Measurements from ENCODE around the gene ZNF326. TPM values are rescaled to one million over a fixed set of nuclear protein-coding genes. Genes with fewer than 3 reads are reported as not detected.
"Not testable (repeated sequence)": the region's sequence is repeated elsewhere in the genome, so short reads cannot be mapped to it uniquely, and the experiment has no call there.

The ZNF326 gene
- total RNA-seq, 1 donor from 2014 or later = 33.1 TPM

DNA sequence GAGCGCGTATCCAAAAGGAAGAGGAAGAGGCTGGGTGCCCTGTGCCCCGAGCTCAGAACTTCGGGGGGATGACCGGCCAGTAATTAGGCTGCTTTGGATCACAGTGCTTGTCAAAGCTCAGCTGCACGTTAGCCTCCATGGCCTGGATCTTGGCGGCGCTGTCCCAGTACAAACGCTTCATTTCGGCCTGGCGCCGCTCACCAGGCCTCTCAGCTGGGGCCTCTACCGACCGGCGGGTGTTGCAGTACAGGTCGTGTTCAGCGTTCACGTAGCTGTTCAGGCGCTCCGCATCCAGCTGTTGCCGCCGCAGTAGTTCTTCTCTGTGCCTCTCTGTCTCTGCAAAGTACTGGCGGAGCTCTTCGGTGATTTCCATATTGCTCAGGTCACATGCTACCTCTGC, 1.4 kb upstream of the ZNF326 start:
- H3K9me3 Mint-ChIP-seq = no peaks in the 10 kb centered on the region
- peaks cover 5% of the 10 kb centered on the region for H3K27me3 Mint-ChIP-seq (ENCODE audit: low read depth)
- intact Hi-C loops (cut with micrococcal nuclease) = loop anchor here (10.0 kb wide), 1 partner anchor 359 kb away; the partner anchor contains the start of gene LRRC8C
- no peak overlapping the region for H3K4me3 Mint-ChIP-seq (ENCODE audit: low read depth)
- H3K27ac Mint-ChIP-seq = no peak overlapping the region
- H3K36me3 Mint-ChIP-seq (ENCODE audit: low read depth) = peaks cover 19% of the 10 kb centered on the region
- DNase-seq (ENCODE audit: low spot score) = no peak
- H3K4me1 Mint-ChIP-seq (ENCODE audit: low read depth) = peaks cover 32% of the 10 kb centered on the region

DNA sequence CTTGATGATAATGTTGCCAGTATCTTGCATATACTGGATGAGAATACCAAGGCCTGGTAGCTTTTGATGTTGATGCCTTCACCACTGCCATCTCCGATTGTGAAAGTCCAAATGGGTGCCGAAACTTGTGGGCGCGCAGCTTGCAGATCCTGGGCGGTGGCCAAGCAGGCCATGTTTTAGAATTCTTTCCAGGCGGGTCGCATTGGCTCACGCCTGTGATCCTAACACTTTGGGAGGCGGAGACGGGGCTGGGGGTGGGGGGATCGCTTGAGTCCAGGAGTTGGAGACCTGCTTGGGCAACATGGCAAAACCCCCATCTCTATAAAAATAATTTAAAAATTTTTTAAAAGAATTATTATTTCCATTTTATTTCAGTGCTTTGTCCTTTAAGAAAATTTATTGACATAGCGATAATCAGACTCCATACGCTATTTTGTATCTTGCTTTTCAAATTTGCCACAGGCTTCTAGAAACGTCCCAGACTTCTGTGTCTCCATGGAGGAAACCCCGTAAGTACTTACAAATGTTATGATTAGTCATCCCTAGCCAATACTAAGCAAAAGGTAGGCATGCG, 592 bp upstream of the ZNF326 start:
- intact Hi-C loops (cut with micrococcal nuclease) = loop anchor here (2.0 to 10.0 kb wide), 4 partner anchors 152 to 360 kb away; partner anchors contain the start of genes LRRC8C and LRRC8D

GRCh38 chr1:89995598-89996449, 914 bp downstream of the ZNF326 start:
- intact Hi-C loops (cut with micrococcal nuclease) = loop anchor here (2.0 to 10.0 kb wide), 7 partner anchors 153 to 1104 kb away; partner anchors contain the start of genes GTF2B, LRRC8C and LRRC8D
- Mint-ChIP-seq H3K27me3 (ENCODE audit: low read depth) (peaks cover 5% of the 10 kb centered on the region), H3K4me1 (ENCODE audit: low read depth) (peaks cover 46% of the 10 kb centered on the region), H3K36me3 (ENCODE audit: low read depth) (peaks cover 40% of the 10 kb centered on the region), H3K9me3 (no peaks in the 10 kb centered on the region), H3K27ac (peak overlapping the region; percentile 98), H3K4me3 (ENCODE audit: low read depth) (peak overlapping the region; percentile 98)
- no peak for DNase-seq (ENCODE audit: low spot score)

More for the DNA sequence above, 592 bp upstream of the ZNF326 start:
- peak overlapping the region; percentile 98 for H3K4me3 Mint-ChIP-seq (ENCODE audit: low read depth)
- H3K4me1 Mint-ChIP-seq (ENCODE audit: low read depth) = peaks cover 35% of the 10 kb centered on the region
- no peak for DNase-seq (ENCODE audit: low spot score)
- no peaks in the 10 kb centered on the region for H3K9me3 Mint-ChIP-seq
- H3K27me3 Mint-ChIP-seq (ENCODE audit: low read depth) = peaks cover 5% of the 10 kb centered on the region
- H3K36me3 Mint-ChIP-seq (ENCODE audit: low read depth) = peaks cover 26% of the 10 kb centered on the region
- H3K27ac Mint-ChIP-seq = peak overlapping the region; percentile 91

DNA sequence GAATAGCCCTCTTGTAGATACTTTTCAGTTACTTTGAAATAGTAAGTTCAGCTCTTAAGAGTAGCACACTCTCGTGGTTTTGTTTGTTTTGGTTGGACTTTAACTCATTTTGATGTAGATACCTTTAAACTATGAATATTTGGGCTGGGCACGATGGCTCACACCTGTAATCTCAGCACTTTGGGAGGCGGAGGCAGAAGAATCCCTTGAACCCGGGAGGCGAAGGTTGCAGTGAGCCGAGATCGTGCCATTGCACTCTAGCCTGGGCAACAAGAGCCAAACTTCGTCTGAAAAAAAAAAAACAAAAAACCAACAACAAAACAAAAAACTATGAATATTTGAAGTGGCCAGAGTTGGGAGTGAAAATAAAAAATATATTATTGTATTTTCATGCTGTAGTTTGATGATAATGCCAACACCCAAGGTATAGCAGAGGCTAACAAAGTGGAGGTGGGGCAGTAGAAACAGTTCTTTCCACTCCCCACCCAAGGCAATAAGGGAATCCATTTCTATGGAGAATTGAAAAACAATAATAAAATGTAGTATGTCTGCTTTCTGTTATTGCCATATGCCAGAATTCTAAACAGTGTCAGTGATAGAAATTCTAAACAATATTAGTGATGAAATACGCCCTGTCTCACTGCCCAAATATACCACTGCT, 1.7 kb downstream of the ZNF326 start:
- H3K4me3 Mint-ChIP-seq (ENCODE audit: low read depth) = peak overlapping the region; percentile 98
- peaks cover 42% of the 10 kb centered on the region for H3K4me1 Mint-ChIP-seq (ENCODE audit: low read depth)
- intact Hi-C loops (cut with micrococcal nuclease) = loop anchor here (5.0 to 10.0 kb wide), 4 partner anchors 274 to 1104 kb away; partner anchors contain the start of genes GTF2B and LRRC8C
- no peak for DNase-seq (ENCODE audit: low spot score)
- H3K36me3 Mint-ChIP-seq (ENCODE audit: low read depth) = peaks cover 44% of the 10 kb centered on the region
- H3K9me3 Mint-ChIP-seq = no peaks in the 10 kb centered on the region
- peak overlapping the region; percentile 98 for H3K27ac Mint-ChIP-seq
- H3K27me3 Mint-ChIP-seq (ENCODE audit: low read depth) = no peaks in the 10 kb centered on the region

GRCh38 chr1:89997152-89997551, 2.2 kb downstream of the ZNF326 start:
- intact Hi-C loops (cut with micrococcal nuclease) = loop anchor here (5.0 to 10.0 kb wide), 4 partner anchors 275 to 1105 kb away; partner anchors contain the start of genes GTF2B and LRRC8C
- Mint-ChIP-seq H3K4me1 (ENCODE audit: low read depth) (peaks cover 39% of the 10 kb centered on the region), H3K27ac (peak overlapping the region; percentile 23)

DNA sequence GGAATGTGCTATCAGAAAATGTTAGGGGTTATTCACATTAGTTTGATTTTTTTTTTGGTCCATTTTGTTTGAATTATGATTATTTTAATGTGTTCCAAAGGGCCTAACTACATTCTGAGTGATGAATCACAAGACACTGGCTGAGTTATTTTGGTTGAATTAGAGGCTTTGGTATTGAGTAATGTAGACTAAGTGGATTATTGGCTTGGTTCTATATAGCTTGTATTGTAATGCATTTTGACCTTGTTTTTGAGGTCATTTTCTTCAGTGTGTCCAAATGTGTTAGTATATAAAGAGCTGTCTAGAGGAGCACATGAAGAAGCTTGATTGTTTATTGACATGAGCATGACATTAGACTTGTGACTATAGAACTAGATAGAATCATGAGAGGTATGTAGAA, 3.4 kb downstream of the ZNF326 start:
- Mint-ChIP-seq H3K4me3 (ENCODE audit: low read depth) (no peak overlapping the region), H3K27me3 (ENCODE audit: low read depth) (no peaks in the 10 kb centered on the region), H3K9me3 (no peaks in the 10 kb centered on the region), H3K4me1 (ENCODE audit: low read depth) (peaks cover 40% of the 10 kb centered on the region), H3K27ac (no peak overlapping the region), H3K36me3 (ENCODE audit: low read depth) (peaks cover 45% of the 10 kb centered on the region)
- DNase-seq (ENCODE audit: low spot score) = no peak
- intact Hi-C loops (cut with micrococcal nuclease) = loop anchor here (5.0 to 10.0 kb wide), 4 partner anchors 276 to 1106 kb away; partner anchors contain the start of genes GTF2B and LRRC8C

More at GRCh38 chr1:89997152-89997551, 2.2 kb downstream of the ZNF326 start:
- peaks cover 44% of the 10 kb centered on the region for H3K36me3 Mint-ChIP-seq (ENCODE audit: low read depth)
- not testable (repeated sequence) for DNase-seq (ENCODE audit: low spot score); H3K27me3 Mint-ChIP-seq (ENCODE audit: low read depth); H3K9me3 Mint-ChIP-seq
- H3K4me3 Mint-ChIP-seq (ENCODE audit: low read depth) = peak overlapping the region; percentile 47

DNA sequence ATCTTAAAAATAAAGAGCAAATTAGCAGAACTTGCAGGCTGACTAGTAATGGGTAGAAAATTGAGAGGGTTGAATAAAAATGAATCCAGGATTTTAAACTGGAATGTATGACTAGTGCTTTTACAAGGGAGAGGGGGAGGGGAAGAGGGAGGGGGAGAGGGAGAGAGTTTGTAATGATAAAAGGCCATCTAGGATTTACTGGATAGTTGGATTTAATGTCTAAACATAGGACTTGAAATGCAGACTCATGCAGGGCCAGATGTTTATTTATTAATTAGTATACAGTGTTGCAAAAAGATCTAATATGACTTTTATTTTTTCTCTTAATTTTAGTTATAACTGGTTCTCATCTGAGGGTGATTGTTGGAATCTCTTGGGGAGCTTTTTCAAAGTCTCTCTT, 4.3 kb downstream of the ZNF326 start:
- H3K9me3 Mint-ChIP-seq = no peaks in the 10 kb centered on the region
- no peak overlapping the region for H3K4me3 Mint-ChIP-seq (ENCODE audit: low read depth)
- no peaks in the 10 kb centered on the region for H3K27me3 Mint-ChIP-seq (ENCODE audit: low read depth)
- H3K4me1 Mint-ChIP-seq (ENCODE audit: low read depth) = peaks cover 44% of the 10 kb centered on the region
- DNase-seq (ENCODE audit: low spot score) = no peak
- intact Hi-C loops (cut with micrococcal nuclease) = loop anchor here (5.0 to 10.0 kb wide), 4 partner anchors 277 to 1107 kb away; partner anchors contain the start of genes GTF2B and LRRC8C
- no peak overlapping the region for H3K27ac Mint-ChIP-seq
- peaks cover 48% of the 10 kb centered on the region for H3K36me3 Mint-ChIP-seq (ENCODE audit: low read depth)

GRCh38 chr1:89999628-90000027, 4.7 kb downstream of the ZNF326 start:
- peaks cover 43% of the 10 kb centered on the region for H3K4me1 Mint-ChIP-seq (ENCODE audit: low read depth)
- intact Hi-C loops (cut with micrococcal nuclease) = loop anchor here (5.0 to 10.0 kb wide), 4 partner anchors 277 to 1107 kb away; partner anchors contain the start of genes GTF2B and LRRC8C
- no peak for DNase-seq (ENCODE audit: low spot score)
- no peak overlapping the region for H3K4me3 Mint-ChIP-seq (ENCODE audit: low read depth)
- no peaks in the 10 kb centered on the region for H3K9me3 Mint-ChIP-seq
- no peak overlapping the region for H3K27ac Mint-ChIP-seq
- peaks cover 48% of the 10 kb centered on the region for H3K36me3 Mint-ChIP-seq (ENCODE audit: low read depth)
- no peaks in the 10 kb centered on the region for H3K27me3 Mint-ChIP-seq (ENCODE audit: low read depth)

DNA sequence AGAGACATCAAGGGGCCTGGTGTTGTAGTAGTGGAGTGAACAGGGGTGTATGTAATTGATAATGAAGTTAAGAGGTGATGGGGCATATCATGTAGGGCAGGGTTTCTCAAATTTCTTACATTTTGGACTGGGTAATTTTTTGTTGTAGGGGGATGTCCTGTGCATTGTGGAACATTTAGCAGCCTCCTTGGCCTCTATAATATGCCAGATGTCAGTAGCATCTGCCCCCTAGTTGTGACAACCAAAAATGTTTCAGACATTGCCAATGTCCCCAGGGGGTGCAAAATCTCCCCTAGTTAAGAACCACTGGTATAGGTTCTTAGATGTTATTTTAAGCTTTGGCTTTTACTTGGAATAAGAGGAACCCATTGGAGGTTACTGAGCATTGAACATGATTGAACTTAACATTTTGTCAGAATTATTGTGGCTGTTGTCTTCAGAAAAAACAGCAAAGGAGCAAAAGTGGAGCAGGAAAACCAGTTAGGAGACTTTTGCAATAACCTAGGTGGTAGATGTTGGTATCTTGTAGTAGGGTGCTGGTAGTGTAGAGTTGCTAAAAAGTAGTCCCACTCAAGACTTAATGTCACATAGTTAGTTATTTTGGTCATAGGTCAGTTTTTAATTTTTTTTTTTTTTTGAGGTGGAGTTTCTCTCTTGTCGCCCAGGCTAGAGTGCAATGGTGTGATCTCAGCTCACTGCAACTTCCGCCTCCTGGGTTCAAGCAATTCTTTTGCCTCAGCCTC, 6.2 kb downstream of the ZNF326 start:
- Mint-ChIP-seq H3K4me3 (ENCODE audit: low read depth) (no peak overlapping the region), H3K27ac (no peak overlapping the region), H3K36me3 (ENCODE audit: low read depth) (peaks cover 56% of the 10 kb centered on the region), H3K4me1 (ENCODE audit: low read depth) (peaks cover 49% of the 10 kb centered on the region), H3K27me3 (ENCODE audit: low read depth) (no peaks in the 10 kb centered on the region), H3K9me3 (no peaks in the 10 kb centered on the region)
- intact Hi-C loops (cut with micrococcal nuclease) = no loop called here
- DNase-seq (ENCODE audit: low spot score) = no peak

DNA sequence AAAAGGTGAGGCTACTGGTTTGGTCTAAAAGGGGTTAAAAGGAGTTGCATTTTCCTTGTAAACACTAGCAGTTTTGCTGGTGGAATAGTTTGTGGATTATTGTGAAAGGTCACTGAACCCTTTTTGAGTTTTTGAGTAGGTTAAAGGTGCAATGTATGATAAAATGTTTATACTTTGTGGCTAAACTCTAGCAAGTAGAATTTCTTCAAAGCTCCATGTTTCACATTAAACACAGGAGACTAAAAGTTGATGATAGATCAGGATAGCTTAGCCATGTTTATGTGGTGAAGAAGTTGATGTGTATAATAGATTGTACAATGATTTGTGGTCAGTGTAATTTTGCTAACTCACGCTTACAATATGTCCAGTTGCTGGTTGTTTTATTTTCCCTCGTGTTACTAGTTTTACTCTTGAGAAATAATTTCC, 13.1 kb downstream of the ZNF326 start:
- no peak overlapping the region for H3K27ac Mint-ChIP-seq
- H3K36me3 Mint-ChIP-seq (ENCODE audit: low read depth) = peaks cover 65% of the 10 kb centered on the region

DNA sequence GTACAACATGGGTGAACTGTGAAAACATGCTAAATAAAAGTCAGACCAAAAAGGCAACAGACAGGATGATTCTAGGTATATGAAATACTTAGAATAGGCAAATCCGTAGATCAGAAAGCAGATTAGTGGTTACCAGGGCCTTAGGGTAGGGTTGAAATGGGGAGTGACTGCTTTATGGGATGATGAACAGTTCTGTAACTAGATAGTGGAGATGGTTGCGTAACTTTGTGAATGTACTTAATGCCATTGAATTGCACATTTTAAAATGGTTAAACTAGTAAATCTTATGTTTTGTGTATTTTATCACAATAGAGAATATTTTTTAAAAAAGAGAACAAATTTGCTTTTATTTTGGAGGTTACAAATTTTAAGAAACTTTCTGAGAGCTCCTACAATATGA, 17.4 kb downstream of the ZNF326 start:
- Mint-ChIP-seq H3K4me1 (ENCODE audit: low read depth) (peaks cover 4% of the 10 kb centered on the region), H3K36me3 (ENCODE audit: low read depth) (peaks cover 72% of the 10 kb centered on the region), H3K27ac (no peak overlapping the region), H3K4me3 (ENCODE audit: low read depth) (no peak overlapping the region), H3K9me3 (no peaks in the 10 kb centered on the region), H3K27me3 (ENCODE audit: low read depth) (no peaks in the 10 kb centered on the region)
- DNase-seq (ENCODE audit: low spot score) = no peak
- intact Hi-C loops (cut with micrococcal nuclease) = no loop called here

More for the DNA sequence above, 13.1 kb downstream of the ZNF326 start:
- Mint-ChIP-seq H3K4me1 (ENCODE audit: low read depth) (peaks cover 22% of the 10 kb centered on the region), H3K27me3 (ENCODE audit: low read depth) (no peaks in the 10 kb centered on the region), H3K4me3 (ENCODE audit: low read depth) (no peak overlapping the region), H3K9me3 (no peaks in the 10 kb centered on the region)
- intact Hi-C loops (cut with micrococcal nuclease) = no loop called here
- DNase-seq (ENCODE audit: low spot score) = no peak

GRCh38 chr1:90023691-90024090, 28.8 kb downstream of the ZNF326 start:
- peaks cover 16% of the 10 kb centered on the region for H3K9me3 Mint-ChIP-seq

More at GRCh38 chr1:90023691-90024090, 28.8 kb downstream of the ZNF326 start:
- Mint-ChIP-seq H3K4me1 (ENCODE audit: low read depth) (peaks cover 5% of the 10 kb centered on the region), H3K4me3 (ENCODE audit: low read depth) (no peak overlapping the region), H3K27me3 (ENCODE audit: low read depth) (no peaks in the 10 kb centered on the region), H3K36me3 (ENCODE audit: low read depth) (peaks cover 93% of the 10 kb centered on the region), H3K27ac (no peak overlapping the region)
- intact Hi-C loops (cut with micrococcal nuclease) = no loop called here
- DNase-seq (ENCODE audit: low spot score) = no peak
